UCSD-AML1 (cell line): Measurements from ENCODE around the gene TEX19.
"Not testable (repeated sequence)": the region's sequence is repeated elsewhere in the genome, so short reads cannot be mapped to it uniquely, and the experiment has no call there.

Source experiments
- DNase-seq: peaks from one replicate; lab custom pipeline; 2025; ENCODE audit not compliant: unreplicated experiment; lab: John Stamatoyannopoulos, UW

The TEX19 gene

DNA sequence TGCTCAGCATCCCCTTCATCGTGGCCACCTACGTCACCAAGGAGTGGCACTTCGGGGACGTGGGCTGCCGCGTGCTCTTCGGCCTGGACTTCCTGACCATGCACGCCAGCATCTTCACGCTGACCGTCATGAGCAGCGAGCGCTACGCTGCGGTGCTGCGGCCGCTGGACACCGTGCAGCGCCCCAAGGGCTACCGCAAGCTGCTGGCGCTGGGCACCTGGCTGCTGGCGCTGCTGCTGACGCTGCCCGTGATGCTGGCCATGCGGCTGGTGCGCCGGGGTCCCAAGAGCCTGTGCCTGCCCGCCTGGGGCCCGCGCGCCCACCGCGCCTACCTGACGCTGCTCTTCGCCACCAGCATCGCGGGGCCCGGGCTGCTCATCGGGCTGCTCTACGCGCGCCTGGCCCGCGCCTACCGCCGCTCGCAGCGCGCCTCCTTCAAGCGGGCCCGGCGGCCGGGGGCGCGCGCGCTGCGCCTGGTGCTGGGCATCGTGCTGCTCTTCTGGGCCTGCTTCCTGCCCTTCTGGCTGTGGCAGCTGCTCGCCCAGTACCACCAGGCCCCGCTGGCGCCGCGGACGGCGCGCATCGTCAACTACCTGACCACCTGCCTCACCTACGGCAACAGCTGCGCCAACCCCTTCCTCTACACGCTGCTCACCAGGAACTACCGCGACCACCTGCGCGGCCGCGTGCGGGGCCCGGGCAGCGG, 15.7 kb downstream of the TEX19 start:
- no peak for DNase-seq

DNA sequence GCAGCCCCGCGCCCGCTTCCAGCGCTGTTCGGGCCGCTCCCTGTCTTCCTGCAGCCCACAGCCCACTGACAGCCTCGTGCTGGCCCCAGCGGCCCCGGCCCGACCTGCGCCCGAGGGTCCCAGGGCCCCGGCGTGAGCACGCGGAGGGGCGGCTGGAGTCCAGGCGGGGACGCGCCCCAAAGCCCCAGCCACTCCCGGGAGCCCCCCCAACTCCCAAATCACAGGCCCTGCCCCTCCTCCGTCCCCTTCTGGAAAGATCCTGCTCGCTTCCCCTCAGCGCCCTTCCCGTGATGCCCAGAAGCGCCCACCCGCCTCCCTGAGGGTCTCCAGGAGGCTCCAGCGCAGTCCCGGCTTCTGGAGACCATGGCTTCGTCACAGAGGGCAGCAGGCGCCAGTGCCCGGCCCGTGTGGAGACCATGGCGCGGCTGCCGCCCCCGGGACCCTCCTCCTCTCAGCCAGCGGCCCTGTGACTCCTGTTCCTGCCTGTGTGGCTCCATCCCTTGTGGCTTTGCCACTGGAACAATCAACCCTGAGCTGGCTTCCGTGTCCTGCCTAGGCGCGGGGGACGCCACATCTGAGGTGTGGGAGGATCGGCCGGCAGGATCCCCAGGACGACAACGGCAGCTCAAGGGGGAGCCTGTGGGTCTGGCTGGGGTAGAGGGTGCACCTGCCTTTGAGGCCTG, 16.5 kb downstream of the TEX19 start:
- no peak for DNase-seq

DNA sequence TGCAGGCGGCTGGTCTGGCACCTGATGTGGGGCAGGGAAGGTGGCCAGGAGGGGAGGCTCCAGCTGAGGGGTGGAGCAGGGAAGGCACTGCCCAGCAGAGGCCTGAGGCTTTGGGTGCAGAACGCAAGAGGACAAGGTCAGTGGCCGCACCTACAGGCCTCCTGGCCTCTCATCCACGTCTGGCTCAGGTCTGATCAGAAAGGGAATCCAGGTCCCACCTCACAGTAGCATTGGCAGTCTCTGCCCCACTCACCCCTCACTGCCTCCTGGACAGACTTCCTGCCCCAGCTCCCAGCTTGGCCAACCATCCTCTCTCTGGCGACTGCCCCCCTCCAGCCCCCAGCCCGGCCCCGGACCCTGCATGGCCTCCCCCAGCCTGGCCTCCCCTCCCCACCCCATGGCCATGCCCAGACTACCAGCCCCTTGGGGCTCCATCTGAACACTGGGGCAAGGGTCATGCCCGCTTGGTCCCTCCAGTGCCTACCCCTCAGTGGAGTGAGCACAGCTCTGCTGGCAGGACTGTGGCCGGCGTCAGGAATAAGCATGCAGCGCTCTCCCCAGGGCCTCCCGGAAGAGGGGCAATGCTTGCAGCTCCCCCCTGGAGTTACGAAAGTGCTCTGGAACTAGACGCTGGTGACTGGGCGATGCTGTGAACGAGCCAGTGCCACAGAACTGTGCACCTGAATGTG, 17.1 kb downstream of the TEX19 start:
- DNase-seq, result no peak

DNA sequence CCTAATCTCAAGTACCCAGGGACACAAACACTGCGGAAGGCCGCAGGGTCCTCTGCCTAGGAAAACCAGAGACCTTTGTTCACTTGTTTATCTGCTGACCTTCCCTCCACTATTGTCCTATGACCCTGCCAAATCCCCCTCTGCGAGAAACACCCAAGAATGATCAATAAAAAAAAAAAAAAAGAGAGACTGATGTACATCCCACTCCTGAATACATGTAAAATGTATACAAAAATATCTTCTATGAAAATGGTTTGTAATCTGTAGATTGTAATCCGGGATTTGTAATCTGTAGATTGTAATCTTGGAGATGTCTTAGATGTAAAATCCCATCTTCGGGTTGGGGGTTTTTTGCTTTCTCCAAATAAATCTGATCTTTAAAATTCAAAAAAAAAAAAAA, 18.2 kb downstream of the TEX19 start:
- not testable (repeated sequence) for DNase-seq

GRCh38 chr17:82377924-82378740, 19.1 kb downstream of the TEX19 start:
- no peak for DNase-seq

GRCh38 chr17:82378741-82379021, 19.6 kb downstream of the TEX19 start:
- DNase-seq, result no peak

DNA sequence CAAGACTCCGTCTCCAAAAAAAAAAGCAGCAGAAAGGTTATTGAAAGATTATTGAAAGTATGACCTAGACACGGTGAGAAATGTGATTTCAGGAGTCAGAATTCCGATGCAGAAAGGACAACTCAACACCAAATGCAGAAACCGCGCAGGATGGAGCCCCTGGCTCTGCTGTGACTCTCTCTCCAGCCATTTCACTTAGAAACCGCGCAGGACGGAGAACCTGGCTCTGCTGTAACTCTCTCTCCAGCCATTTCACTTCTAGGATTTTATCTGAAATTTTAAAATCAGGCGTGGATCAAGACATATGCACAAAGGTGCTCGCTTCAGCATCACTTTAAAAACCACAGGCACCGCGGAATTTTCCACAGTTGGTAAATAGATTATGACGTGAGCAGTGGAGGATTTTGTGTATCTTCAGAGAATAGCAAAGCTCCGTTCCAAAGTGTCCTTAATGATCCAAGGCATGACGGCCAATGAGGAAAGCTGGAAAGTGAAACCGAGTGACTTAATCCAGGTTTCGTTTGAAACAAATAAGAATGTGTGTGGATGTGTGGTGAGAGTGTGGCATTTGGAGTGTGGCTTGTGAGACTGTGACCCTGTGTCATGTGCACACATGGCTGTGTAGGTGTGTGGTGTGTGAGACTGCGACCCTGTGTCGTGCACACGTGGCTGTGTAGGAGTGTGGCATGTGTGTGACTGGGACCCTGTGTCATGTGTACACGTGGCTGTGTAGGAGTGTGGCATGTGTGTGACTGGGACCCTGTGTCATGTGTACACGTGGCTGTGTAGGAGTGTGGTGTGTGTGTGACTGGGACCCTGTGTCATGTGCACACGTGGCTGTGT, 22.0 kb downstream of the TEX19 start:
- DNase-seq, result no peak

DNA sequence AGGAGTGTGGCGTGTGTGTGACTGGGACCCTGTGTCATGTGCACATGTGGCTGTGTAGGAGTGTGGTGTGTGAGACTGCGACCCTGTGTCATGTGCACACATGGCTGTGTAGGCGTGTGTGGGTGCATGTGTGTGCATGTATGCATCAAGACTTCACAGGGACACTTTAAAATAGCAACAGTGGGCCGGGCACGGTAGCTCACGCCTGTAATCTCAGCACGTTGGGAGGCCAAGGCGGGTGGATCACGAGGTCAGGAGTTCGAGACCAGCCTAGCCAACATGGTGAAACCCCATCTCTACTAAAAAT, 22.6 kb downstream of the TEX19 start:
- DNase-seq, result not testable (repeated sequence)

DNA sequence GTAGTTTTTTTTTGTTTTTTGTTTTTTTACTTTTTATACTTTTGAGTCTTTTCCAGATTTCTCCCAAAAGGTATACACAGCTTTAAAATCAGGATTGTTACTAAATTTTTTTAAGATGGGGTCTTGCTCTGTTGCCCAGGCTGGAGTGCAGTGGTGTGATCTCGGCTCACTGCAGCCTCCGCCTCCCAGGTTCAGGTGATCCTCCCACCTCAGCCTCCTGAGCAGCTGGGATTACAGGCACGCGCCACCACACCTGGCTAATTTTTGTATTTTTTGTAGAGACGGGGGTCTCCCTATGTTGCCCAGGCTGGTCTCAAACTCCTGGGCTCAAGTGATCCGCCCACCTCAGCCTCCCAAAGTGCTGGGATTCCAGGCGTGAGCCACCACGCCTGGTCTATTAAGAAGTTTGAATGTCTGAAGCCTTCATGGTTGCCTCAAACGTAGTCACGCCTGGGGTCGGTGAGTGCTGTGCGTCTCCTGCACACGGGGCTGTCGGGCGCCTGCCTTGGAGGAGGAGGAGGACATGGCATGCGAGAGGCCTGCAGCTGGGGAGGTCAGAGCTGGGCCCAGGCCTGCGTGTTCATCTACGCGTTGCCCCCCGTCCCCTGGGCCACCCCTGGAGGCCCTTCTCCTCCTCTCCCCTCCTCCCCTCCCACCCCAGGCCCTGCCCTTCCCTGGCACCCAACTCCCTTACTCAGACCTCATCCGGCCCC, 23.3 kb downstream of the TEX19 start:
- DNase-seq, result not testable (repeated sequence)

- no peak for DNase-seq
These were observed 23.8 kb downstream of the TEX19 start for GRCh38 chr17:82382933-82383255.

GRCh38 chr17:82383411-82383810, 24.4 kb downstream of the TEX19 start:
- DNase-seq, result no peak

DNA sequence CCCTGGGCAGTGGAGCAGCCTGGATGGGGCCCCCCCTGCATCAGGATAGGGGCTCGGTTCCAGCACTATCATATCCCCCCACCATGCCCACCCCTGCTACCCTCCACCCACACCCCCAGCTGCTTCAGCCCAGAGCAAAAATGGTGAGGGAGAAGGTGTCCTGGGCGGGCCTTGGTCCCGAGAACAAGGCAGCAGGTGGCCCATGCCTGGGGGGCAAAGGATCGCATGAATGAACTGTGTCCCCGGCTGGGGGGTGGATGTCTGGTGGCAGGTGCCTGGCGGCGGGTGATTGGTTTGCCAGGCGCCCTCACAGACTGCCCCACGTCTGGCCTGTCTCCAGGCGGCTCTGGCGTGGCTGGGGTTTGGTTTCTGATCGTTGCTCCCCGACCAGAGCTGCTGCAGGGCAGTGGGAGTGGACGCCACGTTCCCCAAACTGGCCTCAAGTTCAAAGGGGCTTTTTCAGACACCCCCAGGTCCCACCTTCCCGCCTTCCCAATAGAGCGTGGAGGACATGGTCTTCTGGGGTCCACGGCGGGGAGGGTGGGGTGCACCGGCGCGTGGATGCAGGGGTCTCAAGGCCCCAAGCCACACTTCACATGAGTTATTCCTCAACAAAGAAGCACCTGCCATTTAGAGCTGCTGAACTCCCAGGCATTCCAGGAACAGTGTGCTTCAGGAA, 25.1 kb downstream of the TEX19 start:
- DNase-seq, result no peak

- DNase-seq, result no peak
These were observed 25.9 kb downstream of the TEX19 start for GRCh38 chr17:82384730-82385481.

DNA sequence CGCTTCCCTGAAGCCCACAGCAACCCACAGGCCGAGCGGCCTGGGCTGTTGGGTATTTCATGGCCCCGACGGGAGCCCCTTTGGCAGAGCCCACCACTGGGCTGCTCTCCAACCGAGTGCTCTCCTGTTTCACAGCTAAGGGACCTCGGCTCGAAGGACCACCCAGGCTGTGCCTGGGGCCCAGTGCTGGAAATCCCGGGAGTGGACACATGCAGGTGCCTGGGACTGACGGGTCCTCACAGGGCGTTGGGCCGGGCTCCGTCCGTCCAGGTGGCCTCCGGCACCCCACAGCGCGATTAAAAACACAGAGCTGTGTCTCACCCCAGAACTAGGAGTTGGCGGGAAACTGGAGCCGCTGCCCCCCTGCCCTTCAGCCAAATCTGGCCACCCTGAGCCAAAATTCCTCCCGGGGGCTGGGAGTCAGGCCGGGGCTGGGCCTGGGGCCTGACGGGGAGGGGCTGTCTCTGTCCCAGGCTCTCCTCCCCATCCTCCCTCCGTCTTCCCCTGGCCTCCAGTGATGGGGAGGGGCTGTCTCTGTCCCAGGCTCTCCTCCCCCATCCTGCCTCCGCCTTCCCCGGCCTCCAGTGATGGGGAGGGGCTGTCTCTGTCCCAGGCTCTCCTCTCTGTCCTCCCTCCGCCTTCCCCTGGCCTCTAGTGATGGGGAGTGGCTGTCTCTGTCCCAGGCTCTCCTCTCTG, 26.7 kb downstream of the TEX19 start:
- no peak for DNase-seq

- DNase-seq, result no peak
These were observed 27.3 kb downstream of the TEX19 start for GRCh38 chr17:82386255-82386831.

GRCh38 chr17:82386881-82387704, 28.0 kb downstream of the TEX19 start:
- DNase-seq, result no peak

DNA sequence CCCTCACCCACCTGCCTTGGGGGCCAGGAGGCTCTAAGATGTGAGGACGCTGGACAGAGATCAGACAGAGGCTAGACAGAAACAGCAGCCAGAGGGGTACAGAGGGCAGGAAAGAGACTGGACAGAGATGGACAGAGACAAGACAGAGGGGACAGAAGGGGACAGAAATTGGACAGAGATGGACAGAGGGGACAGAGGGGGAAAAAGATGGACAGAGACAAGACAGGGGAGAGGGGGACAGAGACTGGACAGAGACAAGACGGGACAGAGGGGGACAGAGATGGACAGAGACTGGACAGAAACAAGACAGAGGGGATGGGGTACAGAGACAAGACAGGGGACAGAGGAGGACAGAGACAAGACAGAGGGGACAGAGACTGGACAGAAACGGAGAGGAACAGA, 28.7 kb downstream of the TEX19 start:
- no peak for DNase-seq
